Neuronal stem cell (in vitro differentiated cells): ENCODE measurements around the gene NRGN.

ENCODE experiments used
- DNase-seq: peaks from one replicate; pipeline ENCODE4 v3.0.0-alpha.2; 2013; ENCODE audit warnings: low spot score
- H2AFZ ChIP-seq: one replicate; pipeline ENCODE4 v1.6.1; 2013; ENCODE audit warnings: mild to moderate bottlenecking, low read length, inconsistent platforms
- H2AK5ac ChIP-seq: 2 replicates; pipeline ENCODE4 v1.6.1; 2013; ENCODE audit warnings: low read depth, mild to moderate bottlenecking, inconsistent platforms, low read length, moderate library complexity, mixed read lengths
- H2BK120ac ChIP-seq: 2 replicates; pipeline ENCODE4 v1.6.1; 2013; ENCODE audit warnings: low read depth, mild to moderate bottlenecking, inconsistent platforms, low read length, moderate library complexity, mixed read lengths
- H2BK12ac ChIP-seq: one replicate; pipeline ENCODE4 v1.6.1; 2013; ENCODE audit warnings: low read length, inconsistent platforms
- H2BK15ac ChIP-seq: 2 replicates; pipeline ENCODE4 v1.6.1; 2013; ENCODE audit warnings: mild to moderate bottlenecking, low read length, inconsistent platforms, mixed read lengths
- H2BK5ac ChIP-seq: one replicate; pipeline ENCODE4 v1.6.1; 2013; ENCODE audit warnings: inconsistent platforms, mild to moderate bottlenecking, low read length, moderate library complexity
- H3K14ac ChIP-seq: one replicate; pipeline ENCODE4 v1.6.1; 2013; ENCODE audit warnings: low read length, inconsistent platforms
- H3K18ac ChIP-seq: 2 replicates; pipeline ENCODE4 v1.6.1; 2013; ENCODE audit warnings: low read length, inconsistent platforms
- H3K23ac ChIP-seq: 2 replicates; pipeline ENCODE4 v1.6.1; 2013; ENCODE audit warnings: low read depth, mild to moderate bottlenecking, mixed read lengths, low read length, inconsistent platforms; ENCODE audit not compliant: poor library complexity
- H3K27ac ChIP-seq: replicated peaks from 3 replicates; pipeline ENCODE4 v1.5.1; 2013; ENCODE audit warnings: low read length, inconsistent platforms
- H3K27me3 ChIP-seq, 3 experiments: 2 replicates each; pipeline ENCODE4 v1.6.1; 2013; ENCODE audit warnings: low read length in 3 of 3, mild to moderate bottlenecking in 2 of 3, inconsistent platforms in 1 of 3, low read depth in 1 of 3, mixed read lengths in 1 of 3, moderate library complexity in 1 of 3; ENCODE audit not compliant: control insufficient read depth in 3 of 3, insufficient read depth in 3 of 3
- H3K36me3 ChIP-seq, 2 donors: replicated peaks in 1 of 2; 2 replicates each; pipeline ENCODE4 v1.6.1; 2013; ENCODE audit warnings: low read length in 2 of 2; ENCODE audit not compliant: control insufficient read depth in 2 of 2, insufficient read depth in 2 of 2
- H3K4ac ChIP-seq: 2 replicates; pipeline ENCODE4 v1.6.1; 2013; ENCODE audit warnings: inconsistent platforms, mild to moderate bottlenecking, low read length, moderate library complexity
- H3K4me1 ChIP-seq, 2 donors: 1 replicate in 1 of 2; 2 replicates in 1 of 2; pipeline ENCODE4 v1.6.1; 2013; ENCODE audit warnings: low read length in 2 of 2, low read depth in 1 of 2; ENCODE audit not compliant: control insufficient read depth in 2 of 2, insufficient read depth in 1 of 2
- H3K4me2 ChIP-seq: one replicate; pipeline ENCODE4 v1.6.1; 2013; ENCODE audit warnings: mild to moderate bottlenecking, low read length, inconsistent platforms; ENCODE audit not compliant: insufficient read depth, poor library complexity, severe bottlenecking
- H3K4me3 ChIP-seq, 2 donors: 2 replicates each; pipeline ENCODE4 v1.5.1; 2013; ENCODE audit warnings: low read length in 2 of 2, mild to moderate bottlenecking in 2 of 2, inconsistent platforms in 1 of 2, moderate library complexity in 1 of 2
- H3K79me1 ChIP-seq: one replicate; pipeline ENCODE4 v1.6.1; 2013; ENCODE audit warnings: low read depth, mild to moderate bottlenecking, inconsistent platforms, low read length, moderate library complexity
- H3K9ac ChIP-seq: one replicate; pipeline ENCODE4 v1.6.1; 2013; ENCODE audit warnings: mild to moderate bottlenecking, low read depth, low read length, inconsistent platforms; ENCODE audit not compliant: poor library complexity
- H3K9me3 ChIP-seq, 2 donors: replicated peaks in 1 of 2; 2 replicates each; pipeline versions ENCODE3 to v1.6.1; 2013; ENCODE audit warnings: low read length in 2 of 2, mild to moderate bottlenecking in 2 of 2, inconsistent platforms in 1 of 2, low read depth in 1 of 2, mixed read lengths in 1 of 2, moderate library complexity in 1 of 2; ENCODE audit not compliant: control insufficient read depth in 2 of 2, insufficient read depth in 1 of 2
- H4K8ac ChIP-seq: one replicate; pipeline ENCODE4 v1.6.1; 2013; ENCODE audit warnings: low read depth, mild to moderate bottlenecking, inconsistent platforms, low read length, moderate library complexity
- H4K91ac ChIP-seq: one replicate; pipeline ENCODE4 v1.6.1; 2013; ENCODE audit warnings: low read length, low read depth, mild to moderate bottlenecking, inconsistent platforms; ENCODE audit not compliant: poor library complexity
- WGBS, 2 donors: extraction: QIAGEN DNeasy Blood & Tissue Kit; methylation state at CpG; one replicate each; pipeline ENCODE4 v1.1.7; 2013; ENCODE audit warnings: missing lambda C conversion rate in 2 of 2, mixed read lengths in 1 of 2; ENCODE audit not compliant: insufficient read length in 2 of 2, insufficient replicate concordance in 1 of 2; ENCODE audit errors: extremely low coverage in 2 of 2; 5-methylcytosine and 5-hydroxymethylcytosine counted together

Gene NRGN

DNA sequence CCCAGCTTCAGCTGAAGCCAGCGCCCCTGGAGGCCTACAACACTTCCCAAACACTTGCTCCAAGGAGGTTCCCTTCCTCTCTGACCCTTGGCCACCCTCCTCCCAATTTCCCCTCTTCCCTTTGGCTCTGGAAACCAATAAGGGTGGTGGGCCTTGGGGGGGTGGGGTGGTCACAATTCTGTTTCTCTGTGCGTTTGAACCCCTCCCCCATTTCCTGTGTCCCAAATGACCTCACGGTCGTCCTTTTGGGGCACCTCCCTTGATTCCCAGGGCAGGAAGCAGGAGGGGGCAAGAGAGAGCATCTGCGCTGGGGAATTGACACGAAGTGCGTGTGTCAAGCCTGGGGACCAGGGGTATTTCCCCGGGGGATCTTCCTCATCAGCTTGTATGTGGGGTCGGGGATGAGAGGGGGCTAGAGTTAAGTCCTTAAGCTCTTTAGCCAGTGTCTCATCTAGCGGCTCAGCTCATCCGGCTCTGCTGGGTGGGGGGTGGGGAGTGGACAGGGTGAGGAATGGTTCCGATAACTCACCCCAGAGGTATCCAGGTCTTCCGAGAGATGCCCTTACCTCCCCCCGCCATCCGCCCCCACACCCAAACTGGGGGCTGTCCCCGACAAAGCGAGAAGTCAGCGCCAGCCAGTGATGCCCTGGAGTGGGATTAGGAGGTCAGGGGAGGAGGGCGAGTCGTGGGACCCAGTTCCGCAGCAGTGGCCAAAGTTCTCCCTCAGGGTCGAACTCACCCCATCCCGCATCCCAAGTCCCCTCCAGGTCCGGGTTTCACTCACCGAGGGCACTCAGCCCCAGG lies 21.8 kb downstream of the NRGN start:
- Histone ChIP-seq H2BK15ac (no peak overlapping the region), H4K91ac (no peak overlapping the region), H3K4ac (no peak overlapping the region), H3K4me1 (peaks cover 0 to 27% of the 10 kb centered on the region in 2 donors), H3K4me2 (peak overlapping the region; percentile 85), H2BK5ac (no peak overlapping the region), H2AK5ac (peak overlapping the region; percentile 73), H3K4me3 (peak overlapping the region in 1 of 2 donors; percentile 61), H3K9me3 (peaks cover 5 to 8% of the 10 kb centered on the region in 2 donors), H3K27me3 (peaks cover 0 to 65% (median 45%) of the 10 kb centered on the region in 3 experiments), H2BK12ac (no peak overlapping the region), H3K79me1 (no peaks in the 10 kb centered on the region), H4K8ac (no peak overlapping the region), H3K9ac (peak overlapping the region; percentile 30), H3K23ac (peak overlapping the region; percentile 92), H3K36me3 (peaks cover 0 to 36% of the 10 kb centered on the region in 2 donors), H3K14ac (no peak overlapping the region), H2BK120ac (no peak overlapping the region), H2AFZ (no peak overlapping the region), H3K18ac (peak overlapping the region; percentile 80), H3K27ac (no peak overlapping the region)
- DNase-seq: no peak
- no CpG with 5 or more reads among the region's 25 CpGs for WGBS, 2 donors

GRCh38 chr11:124762105-124762623 lies 22.4 kb downstream of the NRGN start, which contains the start of gene ESAM:
TSS of gene ESAM (minus strand) at chr11:124762290. CDS start at chr11:124762154, 136 bp downstream.
- H3K4me3 ChIP-seq: peak within 1 kb of the TSS in 1 of 2 donors; percentile 74
- no peak within 1 kb of the TSS for H2BK15ac ChIP-seq
- H3K9ac ChIP-seq: peak within 1 kb of the TSS; percentile 74
- H3K79me1 ChIP-seq: no peaks in the 10 kb centered on the region
- H3K9me3 ChIP-seq: peaks cover 5 to 8% of the 10 kb centered on the region in 2 donors
- H2BK5ac ChIP-seq: no peak within 1 kb of the TSS
- peak within 1 kb of the TSS; percentile 85 for H3K4me2 ChIP-seq
- H3K23ac ChIP-seq: peak within 1 kb of the TSS; percentile 92
- H3K27me3 ChIP-seq: peaks cover 0 to 58% (median 42%) of the 10 kb centered on the region in 3 experiments
- no peak within 1 kb of the TSS for H2AFZ ChIP-seq
- no peak within 1 kb of the TSS for H4K91ac ChIP-seq
- no peak within 1 kb of the TSS for H3K4ac ChIP-seq
- H2AK5ac ChIP-seq: peak within 1 kb of the TSS; percentile 80
- peaks cover 0 to 25% of the 10 kb centered on the region in 2 donors for H3K4me1 ChIP-seq
- H2BK120ac ChIP-seq: peak within 1 kb of the TSS; percentile 84
- no peak for DNase-seq
- H3K14ac ChIP-seq: peak within 1 kb of the TSS; percentile 72
- WGBS, 2 donors: no CpG with 5 or more reads among the region's 55 CpGs
- H3K18ac ChIP-seq: peak within 1 kb of the TSS; percentile 89
- H4K8ac ChIP-seq: no peak within 1 kb of the TSS
- H2BK12ac ChIP-seq: no peak within 1 kb of the TSS
- H3K36me3 ChIP-seq: peaks cover 3 to 43% of the 10 kb centered on the region in 2 donors
- no peak within 1 kb of the TSS for H3K27ac ChIP-seq

GRCh38 chr11:124762624-124763155 lies 22.9 kb downstream of the NRGN start:
- peak overlapping the region; percentile 84 for H2BK120ac ChIP-seq
- peak overlapping the region in 1 of 2 donors; percentile 74 for H3K4me3 ChIP-seq
- H3K27me3 ChIP-seq: peaks cover 0 to 53% (median 40%) of the 10 kb centered on the region in 3 experiments
- H3K18ac ChIP-seq: peak overlapping the region; percentile 89
- DNase-seq: no peak
- H3K14ac ChIP-seq: peak overlapping the region; percentile 72
- H3K4me2 ChIP-seq: peak overlapping the region; percentile 85
- no peak overlapping the region for H2BK15ac ChIP-seq
- no peak overlapping the region for H2AFZ ChIP-seq
- H3K4me1 ChIP-seq: peaks cover 0 to 25% of the 10 kb centered on the region in 2 donors
- no peaks in the 10 kb centered on the region for H3K79me1 ChIP-seq
- H3K23ac ChIP-seq: no peak overlapping the region
- H4K8ac ChIP-seq: no peak overlapping the region
- no peak overlapping the region for H4K91ac ChIP-seq
- H3K4ac ChIP-seq: no peak overlapping the region
- H3K9ac ChIP-seq: peak overlapping the region; percentile 66
- H2BK5ac ChIP-seq: no peak overlapping the region
- H2BK12ac ChIP-seq: no peak overlapping the region
- peak overlapping the region; percentile 80 for H2AK5ac ChIP-seq
- H3K27ac ChIP-seq: no peak overlapping the region
- H3K9me3 ChIP-seq: peaks cover 5 to 8% of the 10 kb centered on the region in 2 donors
- no CpG with 5 or more reads among the region's 45 CpGs for WGBS, 2 donors
- H3K36me3 ChIP-seq: peaks cover 5 to 48% of the 10 kb centered on the region in 2 donors
